GM19328 (cell line): ENCODE results near the gene CCDC201.

Experiments used
- ATAC-seq: cut with Tn5 transposase; IDR thresholded peaks from one replicate; pipeline ENCODE4 v1.9.1; 2021; ENCODE audit warnings: mild to moderate bottlenecking, moderate library complexity; ENCODE audit not compliant: unreplicated experiment

Gene CCDC201

DNA sequence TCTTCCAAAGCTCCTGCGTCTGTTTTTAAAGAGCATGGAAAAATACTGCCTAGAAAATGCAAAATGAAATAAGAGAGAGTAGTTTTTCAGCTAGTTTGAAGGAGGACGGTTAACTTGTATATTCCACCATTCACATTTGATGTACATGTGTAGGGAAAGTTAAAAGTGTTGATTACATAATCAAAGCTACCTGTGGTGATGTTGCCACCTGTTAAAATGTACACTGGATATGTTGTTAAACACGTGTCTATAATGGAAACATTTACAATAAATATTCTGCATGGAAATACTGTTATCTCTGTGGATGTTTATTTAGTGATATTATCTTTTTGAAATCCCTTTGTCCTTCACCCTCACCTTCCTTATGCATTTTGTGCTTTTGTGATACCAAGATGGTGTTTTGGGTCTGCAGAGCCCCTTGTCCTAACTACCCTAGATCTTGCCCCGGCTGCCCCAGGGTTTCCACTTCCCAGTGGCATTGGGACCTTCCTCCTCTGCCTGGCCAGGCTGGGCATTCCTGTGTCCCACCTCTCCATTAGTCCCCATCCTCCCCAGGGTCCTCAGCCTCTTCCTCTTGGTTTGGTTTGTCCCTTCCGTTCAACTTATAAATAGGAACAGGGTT lies 20.6 kb upstream of the CCDC201 start:
- ATAC-seq, result no peak

GRCh38 chr7:45892407-45893035 lies 19.6 kb upstream of the CCDC201 start:
- ATAC-seq, result no peak

DNA sequence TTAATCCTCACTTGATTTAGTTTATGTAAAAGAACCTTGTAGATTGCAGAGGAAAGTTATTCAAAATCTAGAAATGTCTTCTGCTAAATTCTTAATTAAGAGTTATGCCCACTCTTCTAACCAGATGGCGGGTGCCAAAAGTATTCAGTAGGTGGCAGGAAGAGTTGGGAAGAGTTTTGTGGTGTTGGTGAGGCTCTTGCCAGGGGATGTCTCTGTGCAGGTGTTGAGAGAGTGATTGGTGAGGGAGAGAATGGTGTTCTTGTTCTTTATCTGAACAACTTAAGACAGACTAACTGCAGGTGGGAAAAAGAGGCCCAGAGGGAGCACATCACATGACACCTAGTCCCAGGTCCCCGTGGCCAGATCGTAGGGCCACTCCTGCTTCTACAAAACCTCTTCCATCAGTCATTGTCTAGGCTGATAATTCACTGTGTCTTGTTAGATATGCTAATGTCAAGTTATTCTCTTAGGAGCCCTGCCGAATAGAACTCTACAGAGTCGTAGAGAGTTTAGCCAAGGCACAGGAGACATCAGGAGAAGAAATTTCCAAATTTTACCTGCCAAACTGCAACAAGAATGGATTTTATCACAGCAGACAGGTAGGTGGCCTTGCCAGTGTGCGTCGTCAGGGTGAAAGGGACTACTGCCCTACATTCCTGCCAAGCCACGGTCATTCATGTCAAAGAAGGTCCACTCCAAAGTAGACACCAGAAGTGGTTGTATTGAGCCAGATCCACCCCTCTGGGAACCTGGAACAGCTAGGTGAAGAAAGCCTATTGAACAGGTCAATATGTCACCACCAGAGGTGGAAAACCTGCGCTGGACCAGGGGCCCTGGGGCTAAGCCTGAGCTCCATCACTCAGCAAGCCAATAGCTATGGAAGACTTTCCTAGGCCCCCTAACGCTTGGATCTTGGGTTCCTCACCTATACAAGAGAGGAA lies 18.9 kb upstream of the CCDC201 start:
- no peak for ATAC-seq

DNA sequence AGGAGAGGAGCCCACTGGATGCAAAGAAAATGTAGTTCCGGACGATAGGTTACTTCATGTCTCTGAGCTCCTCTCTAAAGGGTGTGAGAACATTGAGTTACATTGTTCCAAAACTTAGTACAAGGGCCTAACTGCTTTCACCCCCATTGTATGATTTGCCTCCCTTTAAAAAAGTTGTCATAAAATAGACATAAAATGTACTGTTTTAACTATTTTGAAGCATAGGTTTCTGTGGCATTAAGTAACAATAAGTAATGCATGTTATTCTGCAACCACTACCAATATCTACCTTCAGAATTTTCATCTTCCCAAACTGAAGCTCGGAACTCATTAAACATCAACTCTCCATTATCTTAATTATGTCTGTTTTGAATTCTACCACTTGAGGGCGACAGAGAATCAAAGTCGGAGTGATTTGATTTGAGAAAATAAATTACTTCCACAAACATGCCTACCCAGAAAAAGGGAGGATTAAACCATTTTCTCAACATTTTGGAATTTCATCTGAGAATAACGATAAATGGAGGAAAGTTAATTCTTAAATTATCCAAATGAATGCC lies 18.1 kb upstream of the CCDC201 start:
- ATAC-seq, result no peak

- no peak for ATAC-seq
Measured at GRCh38 chr7:45890125-45890901, 17.4 kb upstream of the CCDC201 start.

DNA sequence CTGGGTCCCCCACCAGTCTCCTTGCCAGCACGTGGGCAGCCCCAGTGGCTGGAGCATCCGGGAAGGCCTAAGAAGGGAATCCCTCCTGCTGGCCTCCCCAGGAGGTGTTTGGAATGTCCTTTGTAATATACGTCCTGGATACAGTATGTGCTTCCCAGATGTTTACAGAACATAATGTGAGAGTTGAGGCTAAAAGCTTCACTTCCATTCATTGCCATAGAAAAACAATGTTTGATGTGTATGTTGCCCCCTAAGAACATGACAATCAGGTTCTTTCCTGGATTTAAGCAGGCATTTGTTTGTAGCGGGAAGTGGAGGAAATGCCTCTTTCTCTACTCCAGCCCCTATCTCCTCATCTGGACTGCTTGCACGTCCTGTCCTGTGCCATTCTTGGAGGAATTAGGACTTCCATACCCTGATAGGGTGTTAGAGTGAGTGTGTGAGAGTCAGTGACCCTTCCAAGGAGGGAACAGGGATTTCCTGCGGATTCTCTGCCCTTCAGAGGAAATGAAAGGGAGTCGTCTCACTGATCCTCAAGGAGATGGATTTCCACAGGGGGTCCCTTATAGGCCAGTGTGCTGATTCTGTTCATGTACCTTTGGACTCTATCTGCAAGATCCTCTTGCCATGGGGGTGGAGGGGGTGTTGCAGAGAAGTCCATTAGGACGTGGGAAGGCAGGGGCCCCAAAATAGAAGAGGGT lies 16.6 kb upstream of the CCDC201 start:
- no peak for ATAC-seq

DNA sequence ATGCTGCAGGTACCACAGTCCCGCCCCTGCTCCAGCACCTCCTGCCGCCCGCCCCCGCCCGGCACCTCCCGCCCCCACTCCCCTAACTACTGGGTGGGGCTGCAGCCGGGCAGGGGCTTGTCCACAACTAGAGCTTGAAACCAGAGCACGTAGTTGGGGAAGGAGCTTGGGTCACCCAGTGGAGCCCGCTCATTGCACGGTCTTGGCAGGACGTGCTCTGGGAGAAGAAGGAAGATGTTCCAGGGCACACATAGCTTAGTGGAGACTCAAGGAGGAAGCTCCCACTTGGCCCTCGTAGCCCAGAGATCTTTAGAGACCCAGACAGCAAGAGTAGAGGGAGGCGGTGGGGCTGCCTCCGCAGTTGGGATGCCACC lies 16.1 kb upstream of the CCDC201 start:
- ATAC-seq, result no peak

GRCh38 chr7:45888185-45888992 lies 15.5 kb upstream of the CCDC201 start, which contains the start of gene IGFBP1:
Gene IGFBP1, plus strand, starts transcription at chr7:45888488. Its CDS starts 165 bp downstream, at chr7:45888653.
- ATAC-seq, result no peak

DNA sequence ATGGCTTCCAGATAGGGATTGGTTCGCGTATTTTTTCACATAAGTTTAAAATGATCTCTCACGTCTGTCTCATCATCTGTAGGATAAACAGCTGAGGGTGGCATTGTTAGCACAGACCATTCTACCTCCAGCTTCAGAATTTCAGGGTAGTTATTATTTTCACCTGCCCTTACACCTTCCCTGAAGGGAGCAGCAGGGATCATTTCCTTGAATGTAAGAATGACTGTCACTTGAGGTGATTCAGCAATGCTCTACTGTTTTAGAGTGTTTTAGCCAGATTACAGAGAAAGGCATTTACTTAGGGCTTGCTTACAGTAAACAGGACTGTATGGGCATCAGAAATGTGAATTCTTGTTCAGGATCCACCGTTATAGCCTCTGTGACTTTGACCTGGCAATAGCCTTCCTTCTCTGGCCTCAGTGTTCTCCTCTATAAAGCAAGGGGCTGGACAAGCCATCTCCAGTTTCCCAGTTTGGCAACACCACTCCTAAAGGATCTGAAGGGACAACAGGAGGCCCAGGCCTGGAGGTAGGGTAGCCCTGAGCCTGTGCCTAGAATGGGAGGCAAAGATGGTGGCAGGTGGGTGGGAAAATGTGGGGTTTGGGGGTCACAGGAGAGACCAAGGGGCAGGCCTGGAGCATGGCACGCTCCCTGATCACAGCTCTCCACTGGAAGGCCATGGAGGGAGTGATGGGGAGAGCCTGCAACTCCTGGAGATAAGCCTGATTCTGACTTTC lies 14.2 kb upstream of the CCDC201 start:
- no peak for ATAC-seq

DNA sequence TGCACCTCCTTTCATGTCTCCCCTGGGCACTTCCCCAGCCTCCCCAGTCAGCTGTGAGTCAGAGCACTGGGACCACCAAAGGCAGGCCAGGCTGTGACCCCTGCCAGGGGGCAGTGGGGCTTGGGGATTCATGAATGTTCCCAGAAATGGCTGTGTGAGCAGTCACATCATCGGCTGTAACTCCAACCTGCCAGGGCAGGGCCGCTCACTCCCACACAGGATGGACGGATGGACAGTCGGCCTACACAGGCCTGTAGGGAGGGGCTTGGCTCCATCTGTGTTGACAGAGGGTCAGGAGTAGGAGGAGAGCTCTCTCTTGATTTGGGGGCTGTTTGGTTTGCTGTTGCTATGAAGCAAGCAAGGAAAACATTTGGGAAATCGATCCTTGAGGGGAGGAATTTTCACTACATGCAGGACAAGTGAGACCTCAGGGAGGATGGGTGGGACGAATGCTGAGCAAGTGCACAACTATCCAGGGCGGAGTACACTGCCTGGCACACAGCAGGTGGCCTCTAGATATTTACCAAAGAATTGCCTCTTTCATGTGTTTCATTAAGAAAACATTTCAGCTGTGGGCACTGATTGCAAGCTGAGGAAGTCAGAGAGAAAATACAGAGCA lies 12.5 kb upstream of the CCDC201 start:
- ATAC-seq, result no peak

GRCh38 chr7:45884136-45884535 lies 11.3 kb upstream of the CCDC201 start:
- ATAC-seq, result no peak

DNA sequence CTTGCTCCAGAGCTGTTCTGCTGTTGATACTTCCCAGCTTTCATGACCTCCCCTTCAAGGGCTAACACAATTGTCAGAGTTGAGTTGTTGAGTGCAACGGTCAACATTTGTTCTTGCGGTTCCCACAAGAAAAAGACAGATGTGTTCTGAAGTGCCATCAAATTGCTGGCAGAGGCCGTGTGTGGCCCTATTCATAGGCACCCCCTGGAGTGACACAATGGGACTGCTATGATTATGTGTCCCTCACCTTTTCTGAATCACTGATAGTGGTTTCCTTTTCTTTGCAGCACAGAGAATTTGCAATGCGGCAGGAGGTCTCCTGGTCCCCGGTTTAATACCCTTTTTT lies 9.6 kb upstream of the CCDC201 start:
- no peak for ATAC-seq

DNA sequence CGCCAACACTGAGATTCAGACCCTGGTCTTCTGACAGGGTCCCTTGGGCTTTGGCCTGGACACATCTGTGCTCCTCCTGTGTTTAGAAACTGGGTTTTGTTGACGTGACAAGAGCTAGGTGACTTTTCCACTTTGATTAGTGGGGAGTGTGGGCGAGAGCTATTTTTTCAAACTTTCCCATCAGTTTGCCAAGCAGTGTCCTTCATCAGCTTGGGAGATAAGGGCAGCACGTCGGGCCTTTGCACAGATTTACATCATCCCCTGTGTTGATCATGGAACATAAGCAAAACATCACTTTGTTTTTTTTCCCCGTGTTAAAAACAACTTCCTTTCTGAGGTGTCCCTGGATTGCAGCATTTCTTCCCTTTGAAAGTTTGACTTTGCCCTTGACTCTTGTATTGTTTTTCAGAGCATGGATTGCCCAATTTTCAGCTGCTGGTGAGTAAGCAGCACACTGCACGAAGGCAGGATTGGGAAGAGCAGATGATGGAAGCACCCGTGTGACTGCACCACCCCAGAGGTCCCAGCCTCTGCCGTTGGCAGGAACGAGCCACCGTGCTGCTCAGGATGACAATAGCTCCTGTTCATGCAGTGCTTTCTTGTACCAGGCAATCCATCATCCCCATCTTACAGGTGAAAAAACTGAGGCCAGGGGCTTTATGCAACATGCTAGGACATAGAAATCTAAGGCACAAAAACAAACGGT lies 9.0 kb upstream of the CCDC201 start:
- ATAC-seq, result no peak

DNA sequence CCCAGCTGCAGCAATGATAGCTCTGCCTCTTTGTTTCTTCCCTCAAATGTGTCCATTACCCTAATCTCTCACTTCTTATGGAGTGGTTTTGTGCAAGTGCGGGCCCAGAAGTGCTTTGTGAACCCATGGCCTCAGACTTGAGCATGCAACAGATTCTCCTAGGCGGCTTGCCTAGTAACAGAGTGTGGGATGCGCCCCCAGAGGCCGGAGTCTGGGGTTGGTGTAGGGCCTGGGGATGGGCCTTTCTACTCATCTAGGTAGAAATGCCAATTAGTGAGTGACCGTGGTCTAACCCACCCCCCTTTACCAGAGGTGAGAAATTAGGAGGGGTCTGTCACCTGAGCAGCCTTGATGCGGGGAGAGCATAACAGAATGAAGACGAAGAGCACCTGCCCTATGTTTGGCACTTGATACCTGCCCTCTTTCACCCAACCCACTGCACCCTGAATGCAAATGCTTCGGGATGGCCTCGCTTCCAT lies 8.4 kb upstream of the CCDC201 start:
- ATAC-seq, result no peak

GRCh38 chr7:45880433-45880860 lies 7.6 kb upstream of the CCDC201 start:
- ATAC-seq, result no peak

DNA sequence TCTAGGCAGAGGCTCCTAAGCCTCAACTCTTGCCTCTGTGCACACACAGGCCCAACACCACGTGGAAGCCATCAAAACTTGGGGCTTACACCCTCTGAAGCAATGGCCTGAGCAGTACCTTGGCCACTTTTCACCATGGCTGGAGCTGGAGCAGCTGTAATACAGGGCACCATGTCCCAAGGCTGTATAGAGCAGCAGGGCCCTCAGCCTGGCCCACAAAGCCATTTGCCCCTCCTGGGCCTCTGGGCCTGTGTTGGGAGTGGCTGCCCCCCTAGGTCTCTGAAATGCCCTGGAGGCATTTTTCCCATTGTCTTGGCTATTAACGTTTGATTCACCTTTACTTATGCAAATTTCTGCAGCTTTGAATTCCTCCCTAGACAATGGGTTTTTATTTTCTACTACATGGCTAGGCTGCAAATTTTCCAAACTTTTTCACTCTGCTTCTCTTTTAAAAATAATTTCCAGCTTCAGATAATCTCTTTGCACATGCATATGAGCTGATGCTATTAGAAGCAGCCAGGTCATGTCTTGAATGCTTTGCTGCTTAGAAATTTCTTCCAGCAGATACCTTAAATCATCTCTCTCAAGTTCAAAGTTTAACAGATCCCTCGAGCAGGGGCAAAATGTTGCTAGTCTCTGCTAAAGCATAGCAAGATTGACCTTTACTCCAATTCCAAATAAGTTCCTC lies 5.7 kb upstream of the CCDC201 start:
- no peak for ATAC-seq

GRCh38 chr7:45876519-45876918 lies 3.6 kb upstream of the CCDC201 start:
- no peak for ATAC-seq
